ENCODE data around the gene SLC4A11. TPM values are rescaled to one million over a fixed set of nuclear protein-coding genes. Genes with fewer than 3 reads are reported as not detected.

The SLC4A11 gene
- total RNA-seq, 1 experiment from 2014 or later = 1.1 TPM

DNA sequence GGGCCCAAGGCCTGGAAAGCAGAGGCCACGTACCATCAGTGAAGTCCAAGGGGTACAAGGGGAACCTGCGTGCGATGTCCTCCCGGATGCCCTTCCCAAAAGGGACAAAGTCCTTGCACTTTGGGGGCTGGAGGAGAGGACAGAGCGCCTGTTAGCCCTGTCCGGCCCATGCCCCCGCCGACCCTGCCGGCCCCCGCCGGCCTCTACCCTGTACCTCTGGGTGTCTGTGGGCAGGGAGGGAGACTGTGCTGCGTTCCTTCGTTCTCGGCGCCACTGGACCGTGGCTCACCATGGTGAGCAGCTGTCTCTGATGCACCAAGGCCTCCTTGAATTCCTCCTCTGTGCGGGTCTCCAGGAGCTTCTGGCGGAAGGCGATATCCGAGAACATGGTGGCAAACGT lies 7.9 kb downstream of the SLC4A11 start:
- no peak overlapping the region for H3K27ac ChIP-seq (ENCODE audit: low read depth, low read length, poor library complexity, severe bottlenecking)
- DNase-seq (ENCODE audit: low spot score) = no peak
- H3K9me3 ChIP-seq (ENCODE audit: low read depth, low read length, poor library complexity, severe bottlenecking) = no peaks in the 10 kb centered on the region
- no peaks in the 10 kb centered on the region for H3K4me1 ChIP-seq (ENCODE audit: insufficient read depth, low read length, poor library complexity, severe bottlenecking)
- intact Hi-C loops (cut with micrococcal nuclease; ENCODE audit: unreplicated experiment) = no loop called here
- TF ChIP-seq EZH2 (IDR thresholded peaks at IDR 0.05; ENCODE audit: borderline replicate concordance, low read depth, low read length, poor library complexity, severe bottlenecking) = no peak
- TF ChIP-seq, protein P1, sequence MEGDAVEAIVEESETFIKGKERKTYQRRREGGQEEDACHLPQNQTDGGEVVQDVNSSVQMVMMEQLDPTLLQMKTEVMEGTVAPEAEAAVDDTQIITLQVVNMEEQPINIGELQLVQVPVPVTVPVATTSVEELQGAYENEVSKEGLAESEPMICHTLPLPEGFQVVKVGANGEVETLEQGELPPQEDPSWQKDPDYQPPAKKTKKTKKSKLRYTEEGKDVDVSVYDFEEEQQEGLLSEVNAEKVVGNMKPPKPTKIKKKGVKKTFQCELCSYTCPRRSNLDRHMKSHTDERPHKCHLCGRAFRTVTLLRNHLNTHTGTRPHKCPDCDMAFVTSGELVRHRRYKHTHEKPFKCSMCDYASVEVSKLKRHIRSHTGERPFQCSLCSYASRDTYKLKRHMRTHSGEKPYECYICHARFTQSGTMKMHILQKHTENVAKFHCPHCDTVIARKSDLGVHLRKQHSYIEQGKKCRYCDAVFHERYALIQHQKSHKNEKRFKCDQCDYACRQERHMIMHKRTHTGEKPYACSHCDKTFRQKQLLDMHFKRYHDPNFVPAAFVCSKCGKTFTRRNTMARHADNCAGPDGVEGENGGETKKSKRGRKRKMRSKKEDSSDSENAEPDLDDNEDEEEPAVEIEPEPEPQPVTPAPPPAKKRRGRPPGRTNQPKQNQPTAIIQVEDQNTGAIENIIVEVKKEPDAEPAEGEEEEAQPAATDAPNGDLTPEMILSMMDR (conservative IDR thresholded peaks at IDR 0.05; ENCODE audit: low read depth, low read length) = no peak
- H3K4me3 ChIP-seq (ENCODE audit: low read depth, low read length, poor library complexity, severe bottlenecking) = no peak overlapping the region
- H3K27me3 ChIP-seq (replicated peaks; ENCODE audit: insufficient read depth, low read depth, low read length, poor library complexity) = no peaks in the 10 kb centered on the region
- ChIA-PET CTCF (no interaction called here), POLR2A (ENCODE audit: low non-redundant PET) (no interaction called here)
- BruUV-seq (replicated peaks) = no TSS peak
- H3K36me3 ChIP-seq (ENCODE audit: insufficient read depth, low read length, poor library complexity, severe bottlenecking) = no peaks in the 10 kb centered on the region

DNA sequence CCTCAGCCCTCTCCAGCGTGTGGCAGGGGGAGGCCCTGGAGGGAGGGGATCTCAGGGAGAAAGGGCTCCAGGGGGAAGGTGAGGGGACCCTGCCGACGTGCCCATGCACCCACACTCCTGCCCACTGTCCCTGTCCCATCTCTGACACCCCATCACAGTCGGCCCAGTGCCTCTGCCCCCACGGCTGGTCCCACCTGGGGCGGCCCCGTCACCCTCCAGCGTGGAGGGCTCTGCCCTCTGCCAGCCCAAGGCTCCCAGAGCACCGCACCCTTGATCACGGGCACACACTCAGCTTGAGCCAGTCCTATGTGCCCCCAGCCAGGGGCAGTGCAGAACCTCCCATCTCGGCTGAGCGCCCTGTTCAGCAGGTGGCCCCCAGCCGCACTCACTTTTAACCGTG lies 9.2 kb downstream of the SLC4A11 start:
- no peak for DNase-seq (ENCODE audit: low spot score)
- no peak overlapping the region for H3K27ac ChIP-seq (ENCODE audit: low read depth, low read length, poor library complexity, severe bottlenecking)
- no peaks in the 10 kb centered on the region for H3K36me3 ChIP-seq (ENCODE audit: insufficient read depth, low read length, poor library complexity, severe bottlenecking)
- TF ChIP-seq, protein P1 (conservative IDR thresholded peaks at IDR 0.05; ENCODE audit: low read depth, low read length) = no peak
- TF ChIP-seq EZH2 (IDR thresholded peaks at IDR 0.05; ENCODE audit: borderline replicate concordance, low read depth, low read length, poor library complexity, severe bottlenecking) = no peak
- intact Hi-C loops (cut with micrococcal nuclease; ENCODE audit: unreplicated experiment) = no loop called here
- ChIA-PET POLR2A (ENCODE audit: low non-redundant PET) (no interaction called here), CTCF (no interaction called here)
- BruUV-seq (replicated peaks) = no TSS peak
- H3K4me3 ChIP-seq (ENCODE audit: low read depth, low read length, poor library complexity, severe bottlenecking) = no peak overlapping the region
- H3K9me3 ChIP-seq (ENCODE audit: low read depth, low read length, poor library complexity, severe bottlenecking) = no peaks in the 10 kb centered on the region
- no peaks in the 10 kb centered on the region for H3K4me1 ChIP-seq (ENCODE audit: insufficient read depth, low read length, poor library complexity, severe bottlenecking)
- no peaks in the 10 kb centered on the region for H3K27me3 ChIP-seq (replicated peaks; ENCODE audit: insufficient read depth, low read depth, low read length, poor library complexity)

DNA sequence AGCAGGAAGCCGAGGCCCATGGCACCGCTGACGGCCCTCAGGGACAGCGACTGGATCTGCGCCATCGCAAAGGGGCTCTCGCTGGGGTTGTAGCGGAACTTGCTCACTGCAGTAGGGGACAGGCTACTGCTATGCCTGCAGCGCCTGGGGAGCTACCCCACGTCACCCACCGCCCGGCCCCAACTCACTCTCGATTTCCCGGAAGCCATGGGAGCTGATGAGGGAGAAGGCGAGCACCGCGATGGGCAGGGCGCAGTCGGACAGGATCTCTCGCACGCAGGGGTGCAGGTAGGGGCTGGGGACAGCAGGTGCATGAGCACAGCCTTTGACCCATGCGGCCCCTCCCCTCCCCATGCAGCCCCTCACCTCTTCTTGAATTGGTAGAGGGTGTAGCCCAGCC lies 9.8 kb downstream of the SLC4A11 start:
- CTCF ChIA-PET = no interaction called here
- intact Hi-C loops (cut with micrococcal nuclease; ENCODE audit: unreplicated experiment) = no loop called here
- Histone ChIP-seq H3K36me3 (ENCODE audit: insufficient read depth, low read length, poor library complexity, severe bottlenecking) (no peaks in the 10 kb centered on the region), H3K27ac (ENCODE audit: low read depth, low read length, poor library complexity, severe bottlenecking) (no peak overlapping the region), H3K27me3 (replicated peaks; ENCODE audit: insufficient read depth, low read depth, low read length, poor library complexity) (no peaks in the 10 kb centered on the region), H3K9me3 (ENCODE audit: low read depth, low read length, poor library complexity, severe bottlenecking) (no peaks in the 10 kb centered on the region), H3K4me1 (ENCODE audit: insufficient read depth, low read length, poor library complexity, severe bottlenecking) (no peaks in the 10 kb centered on the region), H3K4me3 (ENCODE audit: low read depth, low read length, poor library complexity, severe bottlenecking) (no peak overlapping the region)
- TF ChIP-seq, protein P1 (conservative IDR thresholded peaks at IDR 0.05; ENCODE audit: low read depth, low read length) = no peak
- no peak for TF ChIP-seq EZH2 (IDR thresholded peaks at IDR 0.05; ENCODE audit: borderline replicate concordance, low read depth, low read length, poor library complexity, severe bottlenecking)
- no peak for DNase-seq (ENCODE audit: low spot score)
- POLR2A ChIA-PET (ENCODE audit: low non-redundant PET) = no interaction called here
- no TSS peak for BruUV-seq (replicated peaks)

Data from A673 (cell line).